ENCODE results near the gene HDAC9.

Gene HDAC9

GRCh38 chr7:18659746-18660145, 164.2 kb downstream of the HDAC9 start:
- no peak for DNase-seq (ENCODE audit: low read depth in 2 of 2)

- no peak for DNase-seq (ENCODE audit: low read depth in 2 of 2)
Observed at GRCh38 chr7:18663321-18663720, 167.8 kb downstream of the HDAC9 start.

- peak; percentile 25 to 27 for DNase-seq (ENCODE audit: low read depth in 2 of 2)
Observed at GRCh38 chr7:18666107-18666728, 170.7 kb downstream of the HDAC9 start.

- DNase-seq (ENCODE audit: low read depth in 2 of 2): no peak
Observed at GRCh38 chr7:18667466-18667865, 171.9 kb downstream of the HDAC9 start.

- DNase-seq (ENCODE audit: low read depth in 2 of 2): no peak
Observed at GRCh38 chr7:18671176-18671575, 175.6 kb downstream of the HDAC9 start.

- no peak for DNase-seq (ENCODE audit: low read depth in 2 of 2)
Observed at GRCh38 chr7:18675579-18675978, 180.0 kb downstream of the HDAC9 start.

GRCh38 chr7:18679261-18679660, 183.7 kb downstream of the HDAC9 start:
- DNase-seq (ENCODE audit: low read depth in 2 of 2): no peak

- DNase-seq (ENCODE audit: low read depth in 2 of 2): no peak
Observed at GRCh38 chr7:18680576-18680975, 185.0 kb downstream of the HDAC9 start.

GRCh38 chr7:18684916-18685315, 189.4 kb downstream of the HDAC9 start:
- no peak for DNase-seq (ENCODE audit: low read depth in 2 of 2)

- DNase-seq (ENCODE audit: low read depth in 2 of 2): no peak
Observed at GRCh38 chr7:18685971-18686370, 190.4 kb downstream of the HDAC9 start.

GRCh38 chr7:18689551-18689950, 194.0 kb downstream of the HDAC9 start:
- DNase-seq (ENCODE audit: low read depth in 2 of 2): no peak

- no peak for DNase-seq (ENCODE audit: low read depth in 2 of 2)
Observed at GRCh38 chr7:18693406-18693805, 197.9 kb downstream of the HDAC9 start.

GRCh38 chr7:18693816-18694215, 198.3 kb downstream of the HDAC9 start:
- no peak for DNase-seq (ENCODE audit: low read depth in 2 of 2)

- no peak for DNase-seq (ENCODE audit: low read depth in 2 of 2)
Observed at GRCh38 chr7:18694484-18694883, 198.9 kb downstream of the HDAC9 start.

GRCh38 chr7:18694911-18695310, 199.4 kb downstream of the HDAC9 start:
- no peak for DNase-seq (ENCODE audit: low read depth in 2 of 2)

GRCh38 chr7:18698258-18698734, 202.7 kb downstream of the HDAC9 start:
- no peak for DNase-seq (ENCODE audit: low read depth in 2 of 2)

- no peak for DNase-seq (ENCODE audit: low read depth in 2 of 2)
Observed at GRCh38 chr7:18700147-18700546, 204.6 kb downstream of the HDAC9 start.

- no peak for DNase-seq (ENCODE audit: low read depth in 2 of 2)
Observed at GRCh38 chr7:18702071-18702829, 206.7 kb downstream of the HDAC9 start.

GRCh38 chr7:18703685-18704084, 208.1 kb downstream of the HDAC9 start:
- no peak for DNase-seq (ENCODE audit: low read depth in 2 of 2)

GRCh38 chr7:18706670-18707069, 211.1 kb downstream of the HDAC9 start:
- no peak for DNase-seq (ENCODE audit: low read depth in 2 of 2)

- DNase-seq (ENCODE audit: low read depth in 2 of 2): no peak
Observed at GRCh38 chr7:18708204-18708603, 212.7 kb downstream of the HDAC9 start.

GRCh38 chr7:18715988-18716387, 220.4 kb downstream of the HDAC9 start:
- DNase-seq (ENCODE audit: low read depth in 2 of 2): no peak

GRCh38 chr7:18721429-18721828, 225.9 kb downstream of the HDAC9 start:
- no peak for DNase-seq (ENCODE audit: low read depth in 2 of 2)

Measured in stimulated activated CD8-positive, alpha-beta memory T cell treated with anti-CD3 and anti-CD28 coated beads, Interleukin-7, amount 100 ng/mL, for 1 hour (primary cell).